Hepatocyte (in vitro differentiated cells): ENCODE measurements around the gene ACADVL. TPM values are rescaled to one million over a fixed set of nuclear protein-coding genes. Genes with fewer than 3 reads are reported as not detected.
"Not testable (repeated sequence)": the region's sequence is repeated elsewhere in the genome, so short reads cannot be mapped to it uniquely, and the experiment has no call there.

Experiments used
- DNase-seq: peaks from one replicate; pipeline ENCODE4 v3.0.0-alpha.2; 2016; ENCODE audit warnings: low spot score
- H2AFZ ChIP-seq: fragments of 200-600 bp; sonication (generic); 2 replicates; pipeline ENCODE4 v1.6.0; 2016; ENCODE audit warnings: antibody characterized with exemption, mild to moderate bottlenecking
- H3K27ac ChIP-seq: fragments of 200-600 bp; sonication (generic); 2 replicates; pipeline ENCODE4 v1.5.1; 2016; ENCODE audit warnings: mild to moderate bottlenecking
- H3K27me3 ChIP-seq: fragments of 200-600 bp; sonication (generic); 2 replicates; pipeline ENCODE4 v1.6.1; 2016
- H3K36me3 ChIP-seq: fragments of 200-600 bp; sonication (generic); replicated peaks from 2 replicates; pipeline ENCODE4 v1.5.1; 2016; ENCODE audit warnings: low read depth; ENCODE audit not compliant: insufficient read depth
- H3K4me1 ChIP-seq: fragments of 200-600 bp; sonication (generic); 2 replicates; pipeline ENCODE4 v1.5.1; 2016; ENCODE audit warnings: mild to moderate bottlenecking, moderate library complexity; ENCODE audit not compliant: insufficient read depth
- H3K4me2 ChIP-seq: fragments of 200-600 bp; sonication (generic); 2 replicates; pipeline ENCODE4 v1.6.0; 2016
- H3K4me3 ChIP-seq: fragments of 200-600 bp; sonication (generic); 2 replicates; pipeline ENCODE4 v1.5.1; 2016; ENCODE audit warnings: mild to moderate bottlenecking
- H3K79me2 ChIP-seq: fragments of 200-600 bp; sonication (generic); 2 replicates; pipeline ENCODE4 v1.6.0; 2017; ENCODE audit warnings: mild to moderate bottlenecking
- H3K9me2 ChIP-seq: fragments of 200-600 bp; sonication (generic); replicated peaks from 2 replicates; pipeline ENCODE4 v1.6.0; 2017; ENCODE audit warnings: mild to moderate bottlenecking; ENCODE audit not compliant: insufficient read depth
- H3K9me3 ChIP-seq: fragments of 200-600 bp; sonication (generic); 2 replicates; pipeline ENCODE4 v1.5.1; 2016; ENCODE audit warnings: low read depth, mild to moderate bottlenecking
- H4K20me1 ChIP-seq: fragments of 200-600 bp; sonication (generic); 2 replicates; pipeline ENCODE4 v1.6.0; 2016; ENCODE audit warnings: mild to moderate bottlenecking; ENCODE audit not compliant: insufficient read depth, poor library complexity, severe bottlenecking
- CTCF ChIP-seq: fragments of 200-600 bp; sonication (generic); IDR thresholded peaks from 2 replicates; pipeline ENCODE4 v1.5.1; 2016; ENCODE audit warnings: antibody characterized with exemption, mild to moderate bottlenecking; ENCODE audit not compliant: poor library complexity
- EZH2 ChIP-seq: fragments of 200-600 bp; sonication (generic); IDR thresholded peaks from 2 replicates; pipeline ENCODE4 v1.6.1; 2016; ENCODE audit warnings: antibody characterized with exemption, mild to moderate bottlenecking, borderline replicate concordance
- EZH2phosphoT487 ChIP-seq: fragments of 200-600 bp; sonication (generic); IDR thresholded peaks from one replicate; pipeline ENCODE4 v1.6.1; 2018; ENCODE audit warnings: antibody characterized with exemption, mild to moderate bottlenecking, low read depth, moderate library complexity; ENCODE audit not compliant: unreplicated experiment, severe bottlenecking
- WGBS: methylation state at CpG from one replicate; pipeline ENCODE4 v1.1.6; 2016; ENCODE audit warnings: low lambda C conversion rate; ENCODE audit errors: missing lambda C conversion rate; 5-methylcytosine and 5-hydroxymethylcytosine counted together
- polyA plus RNA-seq: library from polyadenylated mRNA; unstranded; fragments of >200 nt; fragmentation: Nextera tagmentation; extraction: Ambion mirVana; gene quantifications from 2 replicates; pipeline ENCODE4 v1.2.1, GENCODE V29; 2016
- total RNA-seq: library from RNA; depleted of rRNA; stranded (reverse); fragments of >200 nt; gene quantifications from 2 replicates; pipeline ENCODE4 v1.2.3, GENCODE V29; 2014

Gene ACADVL
- total and polyA plus RNA-seq, 2 experiments from 2014 or later, result 469 to 1,250 TPM

- WGBS, result under 1% methylated on average over 43 of the region's 62 CpGs
- Histone ChIP-seq H4K20me1 (no peaks in the 10 kb centered on the region), H3K4me3 (peak within 1 kb of the TSS; percentile 61), H3K9me3 (no peaks in the 10 kb centered on the region), H3K4me2 (peak within 1 kb of the TSS; percentile 85), H3K9me2 (no peaks in the 10 kb centered on the region), H2AFZ (peak within 1 kb of the TSS; percentile 38), H3K4me1 (peaks cover 17% of the 10 kb centered on the region), H3K27ac (peak within 1 kb of the TSS; percentile 97), H3K36me3 (no peaks in the 10 kb centered on the region), H3K27me3 (no peaks in the 10 kb centered on the region), H3K79me2 (peaks cover 59% of the 10 kb centered on the region)
- DNase-seq, result peak; percentile 96
- no peak for TF ChIP-seq EZH2
- TF ChIP-seq CTCF, result no peak
- no peak for TF ChIP-seq EZH2phosphoT487
These were observed 22.3 kb downstream of the ACADVL start, which contains the start of gene GABARAP for GRCh38 chr17:7241783-7242716. Gene GABARAP (minus strand): TSS chr17:7242449. CDS start chr17:7242330, 119 bp downstream.

- no peaks in the 10 kb centered on the region for H3K36me3 ChIP-seq
- H3K4me2 ChIP-seq, result peak overlapping the region; percentile 74
- H3K9me2 ChIP-seq, result no peaks in the 10 kb centered on the region
- H4K20me1 ChIP-seq, result no peaks in the 10 kb centered on the region
- peak overlapping the region; percentile 38 for H2AFZ ChIP-seq
- no peaks in the 10 kb centered on the region for H3K9me3 ChIP-seq
- WGBS, result 3% methylated on average over 42 of the region's 49 CpGs
- peaks cover 15% of the 10 kb centered on the region for H3K4me1 ChIP-seq
- peak; percentile 98 for DNase-seq
- H3K27me3 ChIP-seq, result no peaks in the 10 kb centered on the region
- H3K27ac ChIP-seq, result peak overlapping the region; percentile 97
- peaks cover 59% of the 10 kb centered on the region for H3K79me2 ChIP-seq
- TF ChIP-seq CTCF, result no peak
- TF ChIP-seq EZH2phosphoT487, result no peak
- no peak for TF ChIP-seq EZH2
- H3K4me3 ChIP-seq, result peak overlapping the region; percentile 38
These were observed 23.1 kb downstream of the ACADVL start for GRCh38 chr17:7242717-7243452.

GRCh38 chr17:7243453-7243729, 23.7 kb downstream of the ACADVL start:
- Histone ChIP-seq H2AFZ (no peak overlapping the region), H3K4me1 (peaks cover 15% of the 10 kb centered on the region), H3K9me2 (no peaks in the 10 kb centered on the region), H3K79me2 (peaks cover 61% of the 10 kb centered on the region), H4K20me1 (no peaks in the 10 kb centered on the region), H3K36me3 (no peaks in the 10 kb centered on the region), H3K9me3 (no peaks in the 10 kb centered on the region), H3K4me3 (peak overlapping the region; percentile 38), H3K4me2 (peak overlapping the region; percentile 74), H3K27me3 (no peaks in the 10 kb centered on the region), H3K27ac (peak overlapping the region; percentile 97)
- WGBS, result 69% methylated on average over 2 of the region's 2 CpGs
- TF ChIP-seq EZH2phosphoT487 (no peak), CTCF (no peak), EZH2 (no peak)
- no peak for DNase-seq

GRCh38 chr17:7243838-7244237, 24.1 kb downstream of the ACADVL start:
- Histone ChIP-seq H3K4me1 (peaks cover 15% of the 10 kb centered on the region), H3K79me2 (peaks cover 61% of the 10 kb centered on the region), H3K27ac (peak overlapping the region; percentile 97), H3K4me2 (peak overlapping the region; percentile 74)
- 91% methylated on average over 8 of the region's 10 CpGs for WGBS
- not testable (repeated sequence) for H3K9me2 ChIP-seq, H3K27me3 ChIP-seq, H4K20me1 ChIP-seq, H3K36me3 ChIP-seq, DNase-seq, H3K9me3 ChIP-seq, H3K4me3 ChIP-seq, H2AFZ ChIP-seq
